NCI-H128 (cell line): Measurements from ENCODE around the gene ACOXL.

Experiments used
- DNase-seq: peaks from one replicate; lab custom pipeline; 2025; ENCODE audit not compliant: unreplicated experiment; lab: John Stamatoyannopoulos, UW

ACOXL gene

DNA sequence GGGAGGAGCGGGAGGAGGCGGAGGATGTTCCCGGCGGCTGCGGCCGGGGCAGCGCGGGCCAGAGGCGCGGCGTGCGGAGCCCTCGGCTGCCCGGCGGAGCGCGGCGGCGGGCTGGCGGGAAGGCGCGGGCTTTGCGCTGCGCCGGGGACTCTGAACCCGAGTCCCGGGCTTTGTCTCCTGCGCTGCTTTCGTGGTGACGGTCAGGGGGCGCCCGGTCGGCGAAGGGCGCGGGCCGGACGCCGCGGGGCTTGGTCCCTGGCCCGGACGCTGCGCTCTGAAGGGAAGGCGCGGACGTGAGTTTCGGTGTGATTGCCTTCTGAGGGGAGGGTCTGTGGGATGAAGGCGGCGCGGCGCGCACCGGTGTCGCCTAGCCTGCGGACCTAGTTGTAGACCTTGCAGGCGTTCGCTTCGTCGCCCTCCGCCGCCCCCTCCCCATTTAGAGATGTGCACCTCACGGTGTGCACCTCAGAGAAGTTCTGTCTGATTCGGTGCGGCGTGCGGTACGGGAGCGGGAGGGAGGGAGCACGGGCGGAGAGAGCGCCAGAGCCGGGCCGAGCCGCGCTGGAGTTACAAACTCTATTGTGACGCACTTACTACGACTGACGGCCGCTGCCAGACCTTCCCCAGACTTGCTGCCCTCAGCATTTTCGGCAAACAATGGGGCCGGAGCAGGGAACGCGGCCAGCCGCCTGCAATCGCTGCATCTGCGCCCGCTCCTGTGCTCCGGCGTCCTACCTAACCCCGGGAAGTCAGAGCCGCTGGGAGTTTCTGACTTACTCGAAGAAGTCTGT, 390.5 kb downstream of the ACOXL start:
- DNase-seq = no peak

DNA sequence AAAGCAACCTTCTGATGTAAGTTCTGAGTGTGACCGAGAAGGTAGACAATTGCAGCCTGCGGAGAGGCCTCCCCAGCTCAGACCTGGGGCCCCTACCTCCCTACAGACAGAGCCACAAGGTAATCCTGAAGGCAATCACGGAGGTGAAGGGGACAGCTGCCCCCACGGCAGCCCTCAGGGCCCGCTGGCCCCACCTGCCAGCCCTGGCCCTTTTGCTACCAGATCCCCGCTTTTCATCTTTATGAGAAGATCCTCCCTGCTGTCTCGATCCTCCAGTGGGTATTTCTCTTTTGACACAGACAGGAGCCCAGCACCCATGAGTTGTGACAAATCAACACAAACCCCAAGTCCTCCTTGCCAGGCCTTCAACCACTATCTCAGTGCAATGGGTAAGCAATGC, 391.4 kb downstream of the ACOXL start:
- DNase-seq = no peak

DNA sequence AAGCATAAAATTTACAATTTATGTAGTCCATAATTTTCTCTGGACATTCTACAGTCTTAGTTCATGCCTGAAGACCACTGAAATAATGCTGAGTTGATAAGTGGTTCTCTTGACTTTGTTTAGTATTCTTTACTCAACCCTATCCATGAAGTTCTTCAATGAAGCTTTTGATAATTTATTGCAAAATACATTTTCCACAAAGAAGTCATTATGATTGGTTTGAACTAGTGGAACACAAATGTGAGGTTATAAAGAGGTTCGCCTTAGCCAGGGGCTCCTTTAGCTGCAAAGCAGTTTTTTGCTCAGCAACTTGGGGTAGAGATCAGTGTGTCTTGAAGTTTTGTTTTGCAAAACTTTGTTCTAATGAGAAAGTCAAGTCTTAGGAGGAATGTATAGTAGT, 394.2 kb downstream of the ACOXL start:
- DNase-seq = no peak

DNA sequence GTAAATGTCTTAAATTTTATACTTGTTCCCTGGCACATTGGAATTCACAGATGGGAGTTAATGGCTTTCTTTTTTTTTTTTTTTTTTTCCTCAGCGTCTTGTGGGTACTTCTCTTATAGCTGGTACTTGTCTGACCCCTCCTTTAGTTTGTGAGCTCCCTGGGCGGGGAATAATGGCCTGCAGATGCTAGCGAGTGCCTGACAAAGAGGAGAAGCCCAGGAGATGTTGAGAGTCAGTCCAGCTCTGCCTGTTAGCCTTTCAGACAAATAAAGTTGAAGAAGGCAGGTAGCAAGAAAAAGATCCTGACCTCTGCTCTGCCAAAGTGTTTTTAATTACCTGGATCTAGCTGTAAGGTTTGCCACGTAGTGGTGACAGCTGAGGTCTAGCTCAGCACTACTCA, 395.0 kb downstream of the ACOXL start:
- no peak for DNase-seq

DNA sequence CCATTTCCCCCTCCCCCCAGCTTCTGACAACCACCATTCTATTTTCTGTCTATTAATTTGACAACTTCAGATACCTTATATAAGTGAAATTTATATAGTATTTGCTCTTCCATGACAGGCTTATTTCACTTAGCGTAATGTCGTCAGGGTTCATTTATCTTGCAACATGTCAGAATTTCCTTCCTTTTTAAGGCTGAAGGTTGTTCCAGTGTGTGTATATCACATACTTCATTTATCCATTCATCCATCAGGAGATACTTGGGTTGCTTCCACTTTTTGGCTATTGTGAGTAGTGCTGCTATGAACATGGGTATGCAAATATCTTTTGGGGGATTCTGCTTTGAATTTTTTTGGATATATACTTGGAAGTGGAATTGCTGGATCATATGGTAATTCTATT, 395.7 kb downstream of the ACOXL start:
- DNase-seq = no peak

DNA sequence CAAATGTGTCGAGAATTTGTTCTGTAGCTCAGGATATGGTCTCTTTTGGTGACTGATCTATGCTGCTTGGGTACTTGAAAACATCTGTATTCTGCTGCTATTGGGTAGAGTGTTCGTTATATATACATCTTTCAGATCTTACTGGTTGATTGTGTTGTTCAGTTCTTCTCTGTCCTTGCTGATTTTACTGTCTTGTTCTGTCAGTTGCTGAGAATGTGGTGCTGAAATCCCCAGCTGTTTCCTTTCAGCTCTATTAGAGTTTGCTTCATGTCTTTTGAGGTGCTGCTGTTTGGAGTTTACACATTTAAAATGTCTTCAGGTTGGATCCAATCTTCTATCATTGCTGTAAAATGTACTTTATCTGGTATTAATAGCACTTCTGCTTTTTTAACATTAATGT, 401.2 kb downstream of the ACOXL start:
- no peak for DNase-seq

DNA sequence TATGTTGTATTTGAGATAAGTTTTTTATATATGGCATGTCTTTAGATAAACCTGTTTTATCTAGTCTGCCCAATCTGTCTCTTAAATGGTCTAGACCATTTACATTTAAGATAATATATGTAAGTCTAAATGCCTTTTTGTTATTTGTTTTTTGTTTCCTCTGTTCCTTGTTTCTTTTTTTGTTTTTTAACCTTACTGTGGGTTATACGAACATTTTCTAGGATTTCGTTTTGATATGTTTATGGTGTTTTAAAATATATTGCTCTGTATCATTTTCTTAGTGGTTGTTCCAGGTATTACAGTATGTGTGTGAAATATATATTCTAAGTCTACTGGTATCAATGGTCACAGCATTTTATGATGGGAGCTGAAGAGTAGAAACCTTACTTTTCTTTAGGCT, 401.7 kb downstream of the ACOXL start:
- no peak for DNase-seq

DNA sequence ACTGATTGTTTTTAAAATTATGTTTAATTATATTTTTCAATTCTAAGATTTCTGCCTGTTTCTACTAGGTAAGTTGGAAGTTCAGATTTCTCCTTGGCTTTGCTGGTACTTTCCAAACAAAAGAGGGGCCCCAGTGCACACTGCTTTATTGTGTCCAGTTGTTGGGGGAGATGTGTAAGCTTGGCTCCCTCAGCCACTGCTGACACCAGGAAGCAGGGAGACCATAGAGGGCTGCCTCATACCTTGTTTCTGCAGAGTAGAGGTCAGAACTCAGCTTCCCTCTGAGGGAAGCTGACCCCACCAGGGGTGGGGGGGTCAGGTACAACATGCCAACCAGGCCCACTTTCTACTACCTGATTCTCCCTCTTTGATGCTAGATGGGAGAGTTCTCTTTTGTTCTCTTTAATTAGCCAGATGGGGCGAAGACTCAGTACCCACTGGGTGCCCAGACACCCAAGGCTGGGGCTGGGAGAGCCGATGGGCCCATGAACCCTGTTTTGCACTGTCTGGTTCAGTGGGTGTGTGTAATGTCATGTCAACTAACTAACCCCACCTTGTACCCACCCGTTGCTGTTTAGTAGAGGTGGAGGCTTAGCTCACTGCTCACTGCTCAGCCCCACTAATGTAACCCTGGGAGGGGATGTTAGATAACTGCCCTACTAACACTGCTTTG, 403.0 kb downstream of the ACOXL start:
- no peak for DNase-seq

DNA sequence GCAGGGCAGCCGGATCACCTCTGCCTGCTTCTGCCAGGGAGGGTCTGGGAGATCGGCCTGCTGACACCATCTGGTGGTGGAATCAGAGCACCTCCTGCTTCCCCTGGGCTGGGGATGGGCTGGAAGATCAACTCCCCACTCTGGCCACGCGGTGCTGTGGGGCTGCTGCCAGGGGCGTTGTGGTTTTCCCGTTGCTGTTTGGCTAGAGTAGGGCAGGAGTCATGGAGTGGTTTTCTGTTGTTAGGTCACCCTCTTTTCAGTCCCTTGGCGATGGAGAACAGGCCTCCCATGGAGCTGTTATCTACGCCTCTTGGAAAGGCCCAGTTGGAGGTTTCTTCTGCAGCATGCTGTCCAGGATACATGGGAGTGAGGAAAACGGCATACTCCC, 403.5 kb downstream of the ACOXL start:
- no peak for DNase-seq

DNA sequence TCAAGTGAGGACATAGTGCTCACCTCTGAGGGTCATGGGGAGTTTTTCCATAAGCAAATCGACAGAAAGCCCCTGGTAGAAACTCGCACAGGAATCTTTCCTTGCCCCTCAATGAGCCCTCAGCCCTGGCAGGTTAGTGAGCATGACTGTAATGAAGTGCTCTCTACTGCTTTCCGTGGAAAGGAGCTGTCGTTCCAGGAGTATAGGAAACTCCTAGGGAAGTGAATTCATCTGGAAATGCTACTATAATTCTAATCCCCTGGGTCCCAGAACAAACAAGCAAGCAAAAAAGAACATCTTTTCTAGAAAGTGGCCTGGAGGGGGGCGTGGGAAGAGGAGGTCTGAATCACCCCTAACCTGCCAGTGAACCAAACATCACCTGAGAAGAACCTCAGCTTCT, 406.5 kb downstream of the ACOXL start:
- DNase-seq = no peak

DNA sequence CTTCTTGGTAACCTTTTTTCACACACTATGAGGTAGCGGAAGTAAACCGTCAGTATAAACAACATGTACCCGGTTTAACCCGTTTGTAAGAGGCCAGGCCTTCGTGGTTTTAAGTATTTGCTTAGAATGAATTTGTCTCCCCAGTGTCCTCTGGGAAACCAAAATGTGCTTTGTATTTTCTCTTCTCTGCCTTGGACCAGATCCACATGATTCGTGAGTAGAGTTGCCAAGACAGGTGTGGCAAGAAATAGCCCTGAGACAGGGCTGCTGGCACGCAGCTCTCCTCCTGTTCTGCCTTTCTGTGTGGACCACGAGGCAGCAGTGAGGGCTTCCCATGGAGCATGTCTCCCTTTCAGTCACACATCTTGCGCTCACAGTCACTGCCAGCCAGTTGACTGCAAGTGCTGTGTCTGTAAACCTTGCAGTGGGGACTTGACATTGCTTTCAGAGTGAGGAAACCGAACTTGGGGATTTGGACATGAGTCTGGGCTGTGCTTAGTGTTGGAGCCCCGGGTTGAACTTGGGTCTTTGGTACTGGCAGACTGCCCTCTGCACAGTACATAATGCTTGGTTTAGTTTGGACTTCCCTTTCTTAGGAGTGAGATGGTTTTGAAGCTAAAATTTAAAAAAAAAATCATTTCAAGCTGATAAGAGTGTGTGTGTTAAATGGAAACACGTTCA, 407.4 kb downstream of the ACOXL start:
- DNase-seq = peak; percentile 28

DNA sequence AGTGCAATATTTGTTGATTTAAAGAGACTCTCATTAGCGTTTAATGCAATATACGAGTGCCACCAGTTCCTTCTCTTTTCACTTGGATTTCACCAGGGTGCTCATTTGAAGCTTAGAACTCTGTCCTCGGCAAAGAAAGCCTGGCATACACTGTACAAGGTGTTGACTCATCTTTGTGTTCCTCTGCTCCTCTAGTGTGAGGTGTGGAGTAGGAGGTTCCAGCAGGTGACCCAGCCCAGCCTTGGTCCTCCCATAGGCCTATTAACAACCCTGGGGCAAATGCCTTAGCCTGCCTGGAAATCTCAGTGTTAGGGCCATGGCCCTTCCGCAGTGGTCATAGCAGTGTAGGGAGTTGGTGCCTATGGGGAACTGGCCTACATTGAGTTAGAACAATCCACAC, 408.4 kb downstream of the ACOXL start:
- no peak for DNase-seq

DNA sequence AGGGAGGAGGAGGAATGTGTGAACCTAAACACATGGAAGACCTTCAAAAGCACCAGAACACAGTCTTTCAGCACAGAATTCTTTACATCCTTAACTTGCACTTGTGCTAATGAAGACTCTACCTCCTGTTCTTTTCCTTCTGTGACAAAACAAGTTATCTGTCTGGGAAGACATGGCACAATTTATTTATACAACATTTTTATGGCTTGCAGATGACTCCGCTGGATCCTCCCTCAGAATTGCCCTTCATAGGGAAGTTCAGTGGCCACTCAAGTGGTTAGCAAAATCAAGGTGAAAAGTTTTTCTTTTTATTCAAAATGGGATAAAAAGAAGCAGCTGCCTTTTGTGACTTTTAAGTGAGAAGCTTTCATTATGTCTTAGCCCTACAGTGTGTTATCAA, 409.7 kb downstream of the ACOXL start:
- DNase-seq = no peak

DNA sequence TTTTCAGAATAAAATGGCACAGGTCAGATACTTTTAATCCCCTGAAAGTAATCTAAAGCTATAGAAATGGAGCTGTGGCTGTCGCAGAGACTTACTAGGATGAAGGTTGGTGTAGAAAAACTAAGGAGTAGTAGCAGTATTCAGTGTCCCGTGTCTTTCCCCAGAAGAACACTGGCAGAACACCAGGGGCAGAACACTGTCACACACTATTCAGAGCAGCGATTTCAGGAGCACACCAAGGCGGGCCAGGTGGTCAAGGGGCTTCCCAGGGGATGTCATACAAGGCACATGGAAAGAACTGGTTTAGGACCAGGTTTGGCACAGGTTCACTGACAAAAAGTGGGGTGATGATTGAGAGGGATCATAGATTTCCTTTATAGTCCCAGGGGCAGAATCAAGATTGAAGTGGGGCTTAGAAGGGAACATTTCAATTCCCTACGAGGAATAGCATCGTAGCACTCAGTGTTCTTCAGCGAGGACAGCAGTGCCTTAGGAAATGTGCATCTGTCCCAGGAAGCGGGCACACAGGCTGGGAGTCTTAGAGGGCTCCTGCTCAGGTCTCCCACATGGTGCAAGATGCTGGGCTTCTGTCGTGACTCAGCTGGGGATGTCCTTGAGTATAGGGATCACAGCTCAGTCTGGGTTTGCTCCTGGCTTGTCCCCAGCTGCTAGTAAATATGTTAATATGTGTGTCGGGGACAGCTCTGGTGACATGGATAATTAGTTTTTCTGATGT, 410.9 kb downstream of the ACOXL start:
- DNase-seq = no peak

DNA sequence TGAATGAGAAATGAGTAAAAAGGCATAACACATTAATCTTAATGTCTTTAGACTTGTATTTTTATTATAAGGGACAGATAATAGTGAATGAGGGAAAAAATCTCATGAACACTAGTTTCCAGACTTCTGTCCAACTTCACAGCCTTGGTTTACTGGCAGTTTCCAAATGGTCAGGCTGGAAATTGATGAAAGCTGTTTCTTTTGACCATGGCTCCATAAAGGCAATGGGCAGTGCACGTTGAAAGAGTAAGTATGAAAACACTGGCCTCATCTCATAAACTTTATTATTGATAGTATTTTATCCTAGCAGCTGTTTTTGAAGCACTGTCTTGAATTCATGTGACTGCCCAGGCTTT, 411.4 kb downstream of the ACOXL start:
- no peak for DNase-seq

DNA sequence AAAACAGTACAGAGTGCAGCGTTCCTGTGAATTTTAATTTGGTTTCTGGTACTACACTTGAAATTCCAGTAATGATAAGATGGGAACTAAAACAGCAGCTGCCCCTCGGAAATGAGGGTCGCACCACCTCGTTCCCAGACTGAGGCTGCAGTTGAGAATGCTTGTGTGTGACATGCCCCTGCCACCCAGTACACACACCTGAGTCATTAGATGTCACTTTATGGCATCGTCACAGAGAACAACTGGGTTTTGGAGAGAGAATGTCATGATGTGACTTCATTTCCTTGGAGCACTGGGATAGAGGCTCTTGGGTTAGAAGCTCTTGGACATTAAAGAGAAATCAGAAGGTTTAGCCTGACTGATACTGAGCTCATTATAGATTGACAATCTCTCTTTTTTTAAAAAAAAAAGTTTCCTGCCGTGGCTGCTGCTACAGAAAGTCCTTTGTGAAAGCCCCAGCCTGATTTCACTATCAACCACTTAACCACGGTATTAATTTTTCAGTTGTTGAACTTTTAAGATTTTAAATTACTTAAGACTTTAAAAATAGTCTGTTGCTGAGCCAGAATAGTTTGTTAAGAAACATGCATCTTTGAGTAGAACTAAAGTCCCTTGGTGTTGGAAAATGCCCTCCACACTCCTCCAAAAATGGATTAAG, 412.9 kb downstream of the ACOXL start:
- DNase-seq = no peak

DNA sequence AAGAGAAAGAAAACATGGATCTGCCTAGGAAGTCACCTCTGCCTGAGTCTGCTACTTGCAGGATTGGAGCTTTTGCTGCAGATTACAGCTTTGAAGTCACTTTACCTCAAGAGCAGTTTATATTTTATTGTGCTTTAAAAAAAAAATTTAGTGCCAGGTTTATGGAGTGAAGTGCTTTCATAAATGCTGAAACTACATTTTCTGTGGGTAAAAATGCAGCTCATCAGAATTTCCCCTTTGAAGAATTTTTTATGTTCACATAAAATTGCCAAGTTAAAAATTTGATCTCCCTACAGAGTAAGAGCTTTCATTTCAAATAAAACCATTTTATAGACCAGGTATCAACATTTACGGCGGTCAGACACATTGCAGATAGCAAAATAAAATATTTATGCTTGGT, 413.6 kb downstream of the ACOXL start:
- DNase-seq = no peak

DNA sequence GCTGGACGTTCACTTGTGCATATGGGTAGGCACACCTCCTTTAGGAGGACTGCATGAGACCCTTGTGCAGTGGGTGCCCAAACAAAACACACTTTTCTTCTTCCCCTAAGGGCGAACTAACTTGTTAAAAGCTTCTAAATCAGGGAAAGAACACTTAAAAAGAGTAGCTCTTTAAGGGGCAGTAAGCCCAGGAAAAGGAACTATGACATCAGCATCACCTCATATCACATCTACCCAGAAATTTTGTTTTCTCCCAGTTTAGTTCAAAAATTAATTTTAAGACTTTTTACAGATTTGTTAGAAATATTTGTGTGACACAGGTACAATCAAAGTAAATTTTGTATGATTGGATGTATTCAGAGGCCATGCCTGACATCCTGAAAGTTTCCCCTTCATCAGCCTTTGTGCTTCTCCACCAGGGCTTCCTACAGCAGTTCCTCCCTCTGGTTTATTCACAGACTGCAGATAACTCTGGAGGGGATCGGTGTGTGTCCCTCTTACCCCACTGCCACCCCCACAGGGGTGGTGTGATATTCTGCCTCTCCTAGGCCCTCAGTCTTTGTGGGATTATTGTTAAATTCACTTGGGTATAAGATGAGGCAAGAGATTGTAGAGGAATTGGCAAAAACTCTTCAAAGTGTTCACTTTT, 416.0 kb downstream of the ACOXL start:
- no peak for DNase-seq

DNA sequence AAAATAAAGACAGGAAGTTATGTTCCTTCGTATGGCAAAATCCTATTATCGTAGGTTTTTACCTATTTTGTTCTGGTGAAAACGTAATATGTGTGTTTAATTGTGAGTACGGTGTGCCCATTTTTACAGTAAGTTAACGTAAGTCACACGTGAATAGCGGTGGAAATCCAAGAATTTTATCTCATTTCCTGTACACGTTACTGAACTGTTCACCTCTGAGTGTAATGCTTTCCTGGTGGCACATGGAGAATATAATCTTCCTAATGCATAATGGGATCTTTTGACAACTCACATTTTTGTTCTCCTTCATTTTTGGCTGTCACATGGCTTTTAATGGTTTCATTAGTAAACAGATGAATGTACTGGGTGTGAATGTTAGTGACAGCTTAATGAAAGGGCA, 416.6 kb downstream of the ACOXL start:
- DNase-seq = no peak

DNA sequence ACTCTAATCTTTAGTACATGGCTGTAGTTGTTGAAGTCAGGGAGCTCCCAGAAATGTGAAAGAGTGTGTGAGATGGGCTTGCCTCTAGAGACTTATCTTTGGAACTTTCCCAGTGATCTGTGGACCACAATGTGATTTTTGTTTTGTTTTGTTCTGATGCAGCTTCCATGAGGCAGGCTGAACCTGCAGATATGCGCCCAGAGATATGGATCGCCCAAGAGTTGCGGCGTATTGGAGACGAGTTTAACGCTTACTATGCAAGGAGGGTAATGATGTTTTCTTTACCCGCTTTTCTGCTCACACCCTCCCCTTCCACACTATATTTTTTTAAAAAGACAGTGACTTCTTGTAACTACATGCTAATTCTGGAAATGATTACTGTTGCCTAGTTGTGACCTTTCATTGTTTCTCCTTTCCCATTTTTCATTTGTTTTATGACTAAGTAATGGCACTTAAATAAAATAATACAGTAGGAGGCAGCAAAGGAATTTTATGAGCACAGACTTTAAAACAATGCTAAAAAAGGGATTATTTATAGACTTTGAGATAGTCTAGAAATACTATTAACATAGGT, 417.6 kb downstream of the ACOXL start:
- DNase-seq = no peak
